Stimulated activated effector memory CD8-positive, alpha-beta T cell treated with anti-CD3 and anti-CD28 coated beads, Interleukin-12 subunit alpha, Interleukin-12 subunit beta, amount 100 ng/mL, for 72 hours (primary cell): ENCODE data around the gene EN2.

Experiments
- ATAC-seq: fragments of 150-1000 bp; cut with Tn5 transposase; 2 replicates; pipeline ENCODE4 v1.10.0; 2021
- DNase-seq, 2 donors: peaks; one replicate each; pipeline ENCODE4 v3.0.0; 2021 to 2022; ENCODE audit warnings: low spot score in 2 of 2
- H3K27ac Mint-ChIP-seq: one replicate; pipeline ENCODE4 v1.8.0; 2022; ENCODE audit warnings: mild to moderate bottlenecking, mixed read lengths
- H3K36me3 Mint-ChIP-seq: one replicate; pipeline ENCODE4 v1.8.0; 2022; ENCODE audit warnings: mild to moderate bottlenecking, mixed read lengths
- H3K4me1 Mint-ChIP-seq: one replicate; pipeline ENCODE4 v1.8.0; 2022; ENCODE audit warnings: mixed read lengths
- H3K4me3 Mint-ChIP-seq: one replicate; pipeline ENCODE4 v1.8.0; 2022; ENCODE audit warnings: mild to moderate bottlenecking, mixed read lengths
- H3K9me3 Mint-ChIP-seq: one replicate; pipeline ENCODE4 v1.8.0; 2022; ENCODE audit warnings: mixed read lengths

Gene EN2

GRCh38 chr7:155481764-155482163 is 23.8 kb downstream of the EN2 start:
- no peak for ATAC-seq
- Mint-ChIP-seq H3K4me1 (peaks cover 14% of the 10 kb centered on the region), H3K27ac (no peak overlapping the region), H3K4me3 (no peak overlapping the region), H3K36me3 (no peaks in the 10 kb centered on the region), H3K9me3 (no peaks in the 10 kb centered on the region)
- no peak for DNase-seq

GRCh38 chr7:155482511-155483183 is 24.7 kb downstream of the EN2 start:
- no peak for DNase-seq
- no peaks in the 10 kb centered on the region for H3K9me3 Mint-ChIP-seq
- H3K4me3 Mint-ChIP-seq: peak overlapping the region; percentile 43
- H3K27ac Mint-ChIP-seq: peak overlapping the region; percentile 37
- peak; percentile 72 for ATAC-seq
- no peaks in the 10 kb centered on the region for H3K36me3 Mint-ChIP-seq
- peaks cover 9% of the 10 kb centered on the region for H3K4me1 Mint-ChIP-seq

- Mint-ChIP-seq H3K27ac (no peak overlapping the region), H3K4me3 (peak overlapping the region; percentile 43), H3K9me3 (no peaks in the 10 kb centered on the region), H3K36me3 (no peaks in the 10 kb centered on the region), H3K4me1 (peaks cover 6% of the 10 kb centered on the region)
- ATAC-seq: no peak
- no peak for DNase-seq
These were observed 25.3 kb downstream of the EN2 start for GRCh38 chr7:155483245-155483644.

- Mint-ChIP-seq H3K9me3 (no peaks in the 10 kb centered on the region), H3K36me3 (no peaks in the 10 kb centered on the region), H3K27ac (no peak overlapping the region), H3K4me1 (peaks cover 6% of the 10 kb centered on the region), H3K4me3 (no peak overlapping the region)
- no peak for DNase-seq
- no peak for ATAC-seq
These were observed 26.0 kb downstream of the EN2 start for GRCh38 chr7:155483868-155484325.

- ATAC-seq: no peak
- H3K36me3 Mint-ChIP-seq: no peaks in the 10 kb centered on the region
These were observed 26.8 kb downstream of the EN2 start for GRCh38 chr7:155484483-155485399.

GRCh38 chr7:155486783-155487508 is 29.0 kb downstream of the EN2 start:
- no peak for ATAC-seq
- Mint-ChIP-seq H3K4me3 (no peak overlapping the region), H3K27ac (no peak overlapping the region)

More at GRCh38 chr7:155484483-155485399, 26.8 kb downstream of the EN2 start:
- no peak overlapping the region for H3K4me3 Mint-ChIP-seq
- no peaks in the 10 kb centered on the region for H3K9me3 Mint-ChIP-seq
- no peak for DNase-seq
- H3K27ac Mint-ChIP-seq: no peak overlapping the region
- peaks cover 13% of the 10 kb centered on the region for H3K4me1 Mint-ChIP-seq

GRCh38 chr7:155487509-155488482 is 29.9 kb downstream of the EN2 start:
- no peak for ATAC-seq
- H3K36me3 Mint-ChIP-seq: no peaks in the 10 kb centered on the region
- peaks cover 3% of the 10 kb centered on the region for H3K9me3 Mint-ChIP-seq
- no peak overlapping the region for H3K27ac Mint-ChIP-seq
- DNase-seq: no peak
- H3K4me1 Mint-ChIP-seq: peaks cover 32% of the 10 kb centered on the region
- H3K4me3 Mint-ChIP-seq: no peak overlapping the region

More at GRCh38 chr7:155486783-155487508, 29.0 kb downstream of the EN2 start:
- Mint-ChIP-seq H3K36me3 (no peaks in the 10 kb centered on the region), H3K9me3 (peaks cover 3% of the 10 kb centered on the region), H3K4me1 (peaks cover 30% of the 10 kb centered on the region)
- DNase-seq: no peak

GRCh38 chr7:155488483-155489127 is 30.7 kb downstream of the EN2 start:
- Mint-ChIP-seq H3K27ac (no peak overlapping the region), H3K36me3 (no peaks in the 10 kb centered on the region), H3K4me3 (no peak overlapping the region), H3K9me3 (peaks cover 3% of the 10 kb centered on the region), H3K4me1 (peaks cover 26% of the 10 kb centered on the region)
- DNase-seq (no peak), ATAC-seq (no peak)

- ATAC-seq (no peak), DNase-seq (no peak)
- H3K9me3 Mint-ChIP-seq: peaks cover 3% of the 10 kb centered on the region
- H3K36me3 Mint-ChIP-seq: no peaks in the 10 kb centered on the region
- peak overlapping the region; percentile 77 for H3K4me3 Mint-ChIP-seq
- no peak overlapping the region for H3K27ac Mint-ChIP-seq
- peaks cover 26% of the 10 kb centered on the region for H3K4me1 Mint-ChIP-seq
These were observed 31.4 kb downstream of the EN2 start for GRCh38 chr7:155489158-155489840.

- Mint-ChIP-seq H3K9me3 (peaks cover 3% of the 10 kb centered on the region), H3K27ac (peak overlapping the region; percentile 91), H3K4me1 (peaks cover 26% of the 10 kb centered on the region), H3K36me3 (no peaks in the 10 kb centered on the region), H3K4me3 (peak overlapping the region; percentile 77)
- ATAC-seq (peak; percentile 37), DNase-seq (no peak)
These were observed 32.1 kb downstream of the EN2 start for GRCh38 chr7:155489862-155490696.

GRCh38 chr7:155490697-155491628 is 33.0 kb downstream of the EN2 start:
- ATAC-seq: peak; percentile 83
- Mint-ChIP-seq H3K36me3 (no peaks in the 10 kb centered on the region), H3K4me3 (peak overlapping the region; percentile 77), H3K4me1 (peaks cover 26% of the 10 kb centered on the region), H3K27ac (peak overlapping the region; percentile 91), H3K9me3 (peaks cover 3% of the 10 kb centered on the region)
- DNase-seq: peak in 1 of 2 donors; percentile 61

- peaks cover 26% of the 10 kb centered on the region for H3K4me1 Mint-ChIP-seq
- peaks cover 3% of the 10 kb centered on the region for H3K9me3 Mint-ChIP-seq
- ATAC-seq: no peak
- H3K27ac Mint-ChIP-seq: peak overlapping the region; percentile 91
- DNase-seq: no peak
- H3K4me3 Mint-ChIP-seq: peak overlapping the region; percentile 77
- H3K36me3 Mint-ChIP-seq: no peaks in the 10 kb centered on the region
These were observed 33.9 kb downstream of the EN2 start for GRCh38 chr7:155491812-155492211.
